ENCODE measurements around the gene ASCC3. TPM values are rescaled to one million over a fixed set of nuclear protein-coding genes. Genes with fewer than 3 reads are reported as not detected.

Gene ASCC3
- total RNA-seq, 4 donors from 2014 or later: 25.9 to 40.9 (median 31.3) TPM

DNA sequence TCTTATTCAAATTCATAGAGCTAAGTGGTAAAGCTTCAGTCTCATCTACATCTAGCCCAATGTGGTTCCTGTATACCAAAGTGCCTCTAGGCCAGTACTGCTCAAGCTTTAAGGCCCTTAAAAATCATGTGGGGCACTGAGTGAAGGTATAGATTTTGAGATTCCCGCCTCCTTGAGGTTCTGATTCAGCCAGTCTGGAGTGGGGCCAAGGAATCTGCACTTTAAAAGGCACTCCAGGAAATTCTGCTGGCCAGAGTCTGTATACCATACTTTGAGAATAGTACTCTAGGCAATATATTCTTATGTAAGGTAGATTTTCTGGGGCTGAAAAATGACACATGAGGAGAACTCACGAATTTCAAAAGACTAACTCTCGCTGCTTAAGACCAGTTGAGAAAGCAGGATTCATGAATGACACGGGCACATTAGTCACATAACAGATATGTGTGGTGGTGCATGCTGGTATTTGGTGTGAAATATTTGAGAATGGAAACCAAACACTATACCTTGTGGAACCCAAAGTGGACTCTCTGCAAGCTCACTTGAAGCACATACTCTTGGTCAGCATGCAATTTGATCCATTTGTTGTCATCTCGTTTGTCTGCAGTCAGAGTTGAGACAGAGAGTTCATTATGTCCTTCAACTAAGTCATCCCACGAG, 368.8 kb downstream of the ASCC3 start:
- Histone ChIP-seq H3K4me1 (no peaks in the 10 kb centered on the region), H3K4me3 (no peak overlapping the region), H3K36me3 (peaks cover 45% of the 10 kb centered on the region), H3K27ac (no peak overlapping the region), H3K9me3 (no peaks in the 10 kb centered on the region), H3K27me3 (no peaks in the 10 kb centered on the region)
- 89% methylated on average over 6 of the region's 6 CpGs for WGBS
- TF ChIP-seq EP300 (IDR thresholded peaks at IDR 0.05) (no peak), POLR2AphosphoS5 (IDR thresholded peaks at IDR 0.05) (no peak), POLR2A (IDR thresholded peaks at IDR 0.05) (no peak)
- TF ChIP-seq, protein P1, sequence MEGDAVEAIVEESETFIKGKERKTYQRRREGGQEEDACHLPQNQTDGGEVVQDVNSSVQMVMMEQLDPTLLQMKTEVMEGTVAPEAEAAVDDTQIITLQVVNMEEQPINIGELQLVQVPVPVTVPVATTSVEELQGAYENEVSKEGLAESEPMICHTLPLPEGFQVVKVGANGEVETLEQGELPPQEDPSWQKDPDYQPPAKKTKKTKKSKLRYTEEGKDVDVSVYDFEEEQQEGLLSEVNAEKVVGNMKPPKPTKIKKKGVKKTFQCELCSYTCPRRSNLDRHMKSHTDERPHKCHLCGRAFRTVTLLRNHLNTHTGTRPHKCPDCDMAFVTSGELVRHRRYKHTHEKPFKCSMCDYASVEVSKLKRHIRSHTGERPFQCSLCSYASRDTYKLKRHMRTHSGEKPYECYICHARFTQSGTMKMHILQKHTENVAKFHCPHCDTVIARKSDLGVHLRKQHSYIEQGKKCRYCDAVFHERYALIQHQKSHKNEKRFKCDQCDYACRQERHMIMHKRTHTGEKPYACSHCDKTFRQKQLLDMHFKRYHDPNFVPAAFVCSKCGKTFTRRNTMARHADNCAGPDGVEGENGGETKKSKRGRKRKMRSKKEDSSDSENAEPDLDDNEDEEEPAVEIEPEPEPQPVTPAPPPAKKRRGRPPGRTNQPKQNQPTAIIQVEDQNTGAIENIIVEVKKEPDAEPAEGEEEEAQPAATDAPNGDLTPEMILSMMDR (IDR thresholded peaks at IDR 0.05): no peak
- DNase-seq (ENCODE audit: low spot score in 2 of 2): no peak

DNA sequence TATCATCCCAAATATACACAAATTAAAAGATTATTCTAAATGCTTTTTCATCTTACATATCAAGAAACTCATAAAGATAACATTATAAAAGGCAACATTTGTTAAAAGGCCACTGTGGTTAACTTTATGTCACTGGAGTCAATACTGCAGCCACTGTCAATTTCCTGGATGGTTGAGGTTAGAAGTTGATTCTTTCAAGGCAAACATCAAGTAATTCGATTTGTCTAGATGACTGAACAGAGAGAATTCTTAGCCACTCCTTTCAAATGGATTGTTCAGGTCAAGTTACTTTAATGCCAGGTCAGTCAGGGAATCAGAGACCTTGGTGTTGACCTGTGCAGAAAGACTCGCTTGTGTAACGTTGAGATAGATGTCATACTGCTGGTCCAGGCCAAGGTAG, 372.0 kb downstream of the ASCC3 start:
- WGBS: 94% methylated on average over 3 of the region's 3 CpGs
- TF ChIP-seq, protein P1 (IDR thresholded peaks at IDR 0.05): no peak
- TF ChIP-seq EP300 (IDR thresholded peaks at IDR 0.05): no peak
- no peak for TF ChIP-seq POLR2AphosphoS5 (IDR thresholded peaks at IDR 0.05)
- TF ChIP-seq POLR2A (IDR thresholded peaks at IDR 0.05): no peak
- Histone ChIP-seq H3K9me3 (no peaks in the 10 kb centered on the region), H3K36me3 (peaks cover 38% of the 10 kb centered on the region), H3K27ac (no peak overlapping the region), H3K4me3 (no peak overlapping the region), H3K4me1 (no peaks in the 10 kb centered on the region), H3K27me3 (no peaks in the 10 kb centered on the region)
- no peak for DNase-seq (ENCODE audit: low spot score in 2 of 2)

DNA sequence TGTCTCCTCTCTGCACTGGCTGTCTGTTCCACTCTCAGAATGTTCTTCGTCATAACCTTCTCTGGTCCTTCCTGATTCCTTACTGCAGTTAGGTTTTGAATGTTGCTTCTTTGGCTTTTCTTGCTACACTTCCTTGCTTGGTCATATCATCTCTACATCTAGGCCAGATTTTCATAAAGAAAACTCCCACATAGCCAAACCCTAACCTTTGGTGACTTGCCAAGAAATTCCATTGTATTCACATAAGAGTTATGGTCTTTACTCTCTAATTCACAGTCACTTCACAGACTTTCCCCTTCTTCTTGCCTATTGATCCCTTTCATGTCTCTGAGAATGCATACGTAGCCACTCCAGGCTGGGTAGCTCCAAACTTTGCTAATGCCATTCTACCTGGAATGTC, 374.5 kb downstream of the ASCC3 start:
- H3K4me1 ChIP-seq: no peaks in the 10 kb centered on the region
- no peak for TF ChIP-seq EP300 (IDR thresholded peaks at IDR 0.05)
- no peak overlapping the region for H3K27ac ChIP-seq
- no peak overlapping the region for H3K4me3 ChIP-seq
- H3K36me3 ChIP-seq: peaks cover 24% of the 10 kb centered on the region
- WGBS: 97% methylated on average over 2 of the region's 2 CpGs
- no peaks in the 10 kb centered on the region for H3K27me3 ChIP-seq
- H3K9me3 ChIP-seq: no peaks in the 10 kb centered on the region
- no peak for DNase-seq (ENCODE audit: low spot score in 2 of 2)

DNA sequence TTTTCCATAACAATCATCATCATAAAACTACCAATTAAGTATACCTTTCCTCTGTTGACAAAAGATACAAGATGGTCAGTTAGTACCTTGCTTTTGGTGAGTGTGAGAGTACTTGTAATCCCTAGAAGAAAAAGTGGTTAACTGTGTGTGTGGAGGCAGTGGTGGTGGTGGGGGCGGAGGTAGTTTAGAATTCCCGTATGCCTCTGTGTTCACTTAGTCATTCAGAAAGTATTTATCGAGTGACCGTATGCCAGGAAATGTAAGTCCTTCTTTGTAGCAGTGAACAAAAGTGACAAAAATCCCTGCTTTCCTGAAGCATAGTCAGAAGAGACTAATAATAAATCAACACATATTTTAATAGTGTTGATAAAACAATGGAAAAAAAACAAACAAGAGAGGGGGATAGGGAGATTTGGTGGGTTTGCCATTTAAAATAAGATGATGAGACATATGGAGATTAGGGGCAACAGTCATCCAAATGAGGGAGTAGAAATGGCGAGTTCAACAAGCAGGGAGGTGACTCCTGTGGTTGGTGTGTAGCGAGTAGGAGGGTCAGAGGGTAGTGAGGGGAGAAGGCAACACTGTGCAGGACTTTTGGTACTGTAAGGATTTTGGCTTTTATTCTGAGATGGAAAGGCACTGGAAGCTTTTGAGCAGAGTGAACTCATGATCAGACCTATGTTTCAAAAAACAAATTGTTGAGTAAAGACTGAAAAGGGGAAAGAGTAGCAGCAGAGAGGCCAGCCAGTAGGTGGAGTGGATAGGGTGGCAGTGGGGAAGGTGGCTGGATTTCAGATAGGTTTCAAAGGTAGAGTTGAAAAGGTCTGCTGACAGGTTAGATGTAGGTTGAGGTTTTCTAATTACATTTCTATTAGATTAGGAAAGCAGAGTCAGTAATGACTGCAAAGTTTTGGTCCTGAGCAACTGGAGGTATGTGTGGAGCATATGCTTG, 376.1 kb downstream of the ASCC3 start:
- TF ChIP-seq, protein P1 (IDR thresholded peaks at IDR 0.05): no peak
- TF ChIP-seq POLR2AphosphoS5 (IDR thresholded peaks at IDR 0.05) (no peak), POLR2A (IDR thresholded peaks at IDR 0.05) (no peak)
- Histone ChIP-seq H3K27ac (no peak overlapping the region), H3K9me3 (no peaks in the 10 kb centered on the region), H3K27me3 (no peaks in the 10 kb centered on the region), H3K36me3 (peaks cover 17% of the 10 kb centered on the region), H3K4me1 (no peaks in the 10 kb centered on the region), H3K4me3 (no peak overlapping the region)
- WGBS: 58% methylated on average over 6 of the region's 6 CpGs
- DNase-seq (ENCODE audit: low spot score in 2 of 2): no peak

DNA sequence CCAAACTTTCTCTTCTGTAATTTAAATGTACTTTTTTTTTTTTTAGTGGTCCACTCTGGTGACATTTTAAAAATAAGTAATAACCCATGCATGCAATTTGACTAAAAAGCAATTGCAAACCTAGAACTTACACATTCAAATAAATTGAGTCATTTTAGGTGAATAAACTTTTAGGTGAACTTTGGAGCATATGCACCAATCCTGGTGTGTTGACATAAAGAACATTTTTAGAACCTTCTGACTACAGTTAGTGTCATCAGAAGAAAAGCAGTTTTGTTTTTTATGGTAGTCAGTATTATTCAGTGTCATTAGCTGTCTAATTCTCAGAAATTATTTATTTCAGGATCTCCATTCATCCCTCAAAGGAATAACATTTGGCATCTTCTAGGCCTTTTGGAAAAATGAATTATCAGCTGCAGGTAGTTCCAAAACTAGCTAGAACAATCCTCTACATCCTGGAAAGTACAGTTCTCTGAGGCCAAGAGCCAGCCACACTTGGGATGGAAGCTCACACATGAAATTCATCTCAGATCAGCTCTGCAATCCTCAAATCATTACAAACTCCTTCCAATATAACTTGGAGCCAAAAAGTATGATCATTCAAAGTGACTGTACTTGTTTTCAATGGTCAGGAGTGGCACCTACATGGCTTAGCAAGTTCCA, 378.0 kb downstream of the ASCC3 start:
- Histone ChIP-seq H3K36me3 (no peaks in the 10 kb centered on the region), H3K4me3 (no peak overlapping the region), H3K27ac (no peak overlapping the region), H3K27me3 (no peaks in the 10 kb centered on the region), H3K4me1 (no peaks in the 10 kb centered on the region), H3K9me3 (no peaks in the 10 kb centered on the region)
- DNase-seq (ENCODE audit: low spot score in 2 of 2): no peak
- TF ChIP-seq POLR2AphosphoS5 (IDR thresholded peaks at IDR 0.05): no peak
- TF ChIP-seq, protein P1 (IDR thresholded peaks at IDR 0.05): no peak
- no peak for TF ChIP-seq POLR2A (IDR thresholded peaks at IDR 0.05)
- TF ChIP-seq EP300 (IDR thresholded peaks at IDR 0.05): no peak
